ENCODE data around the gene TTC39A. TPM values are rescaled to one million over a fixed set of nuclear protein-coding genes. Genes with fewer than 3 reads are reported as not detected.
A peak's percentile ranks its signal among the peaks of the same experiment; 100 is the strongest.

Gene TTC39A
- total RNA-seq, 3 donors from 2014 or later = 32.3 to 95.1 (median 87.0) TPM

GRCh38 chr1:51321924-51322280, 8.5 kb downstream of the TTC39A start:
- Histone ChIP-seq H3K36me3 (ENCODE audit: low read depth) (no peaks in the 10 kb centered on the region), H3K9me3 (no peaks in the 10 kb centered on the region), H3K4me1 (ENCODE audit: low read depth) (peaks cover 7% of the 10 kb centered on the region), H3K4me3 (no peak overlapping the region)
- ATAC-seq (no peak), DNase-seq (no peak)
- intact Hi-C loops (cut with DNase I, micrococcal nuclease) = no loop called here
- TF ChIP-seq CTCF (IDR thresholded peaks at IDR 0.05) = no peak

- ATAC-seq (peak; percentile 77), DNase-seq (no peak)
- Histone ChIP-seq H3K36me3 (ENCODE audit: low read depth) (no peaks in the 10 kb centered on the region), H3K4me3 (no peak overlapping the region), H3K4me1 (ENCODE audit: low read depth) (peaks cover 7% of the 10 kb centered on the region), H3K9me3 (no peaks in the 10 kb centered on the region)
- TF ChIP-seq CTCF (IDR thresholded peaks at IDR 0.05) = no peak
- intact Hi-C loops (cut with DNase I, micrococcal nuclease) = no loop called here
These were observed 9.1 kb downstream of the TTC39A start for GRCh38 chr1:51320967-51321923.

- no peak for TF ChIP-seq CTCF (IDR thresholded peaks at IDR 0.05)
- Histone ChIP-seq H3K9me3 (no peaks in the 10 kb centered on the region), H3K36me3 (ENCODE audit: low read depth) (no peaks in the 10 kb centered on the region), H3K4me1 (ENCODE audit: low read depth) (peaks cover 27% of the 10 kb centered on the region), H3K4me3 (no peak overlapping the region)
- intact Hi-C loops (cut with DNase I, micrococcal nuclease) = no loop called here
- no peak for DNase-seq
- no peak for ATAC-seq
These were observed 12.6 kb downstream of the TTC39A start for GRCh38 chr1:51317798-51318197.

GRCh38 chr1:51316846-51317120, 13.6 kb downstream of the TTC39A start:
- peak; percentile 1 for ATAC-seq
- DNase-seq = no peak
- peaks cover 25% of the 10 kb centered on the region for H3K4me1 ChIP-seq (ENCODE audit: low read depth)

GRCh38 chr1:51316113-51316845, 14.1 kb downstream of the TTC39A start:
- Histone ChIP-seq H3K36me3 (ENCODE audit: low read depth) (no peaks in the 10 kb centered on the region), H3K9me3 (no peaks in the 10 kb centered on the region), H3K4me3 (no peak overlapping the region), H3K4me1 (ENCODE audit: low read depth) (peaks cover 21% of the 10 kb centered on the region)
- no peak for TF ChIP-seq CTCF (IDR thresholded peaks at IDR 0.05)
- no peak for ATAC-seq
- intact Hi-C loops (cut with DNase I, micrococcal nuclease) = no loop called here
- peak in 1 of 3 donors; percentile 26 for DNase-seq

More at GRCh38 chr1:51316846-51317120, 13.6 kb downstream of the TTC39A start:
- no peaks in the 10 kb centered on the region for H3K9me3 ChIP-seq
- H3K4me3 ChIP-seq = no peak overlapping the region
- intact Hi-C loops (cut with DNase I, micrococcal nuclease) = no loop called here
- H3K36me3 ChIP-seq (ENCODE audit: low read depth) = no peaks in the 10 kb centered on the region
- no peak for TF ChIP-seq CTCF (IDR thresholded peaks at IDR 0.05)
